HepG2 (cell line): ENCODE data around the gene KDM5B. TPM values are rescaled to one million over a fixed set of nuclear protein-coding genes. Genes with fewer than 3 reads are reported as not detected.

Source experiments
- ATAC-seq: fragments of 200-7000 bp; cut with Tn5 transposase; 3 replicates; pipeline ENCODE4 v1.9.1; 2020; ENCODE audit warnings: mild to moderate bottlenecking, moderate library complexity
- BruUV-seq: library from RNA; stranded (reverse); fragments of 400-500 nt; replicated peaks from 2 replicates; lab custom pipeline; 2021; lab: Mats Ljungman, UMichigan
- CTCF ChIA-PET: fragments of 300-600 bp; formaldehyde crosslinking; extraction: SDS; loops from one replicate; lab custom pipeline; 2021; ENCODE audit warnings: low total read pairs, inconsistent platforms, low intra/inter-chr PET ratio; lab: Yijun Ruan, JAX
- POLR2A ChIA-PET: fragments of 350-600 bp; sonication (Branson Sonifier 250); formaldehyde crosslinking; loops from one replicate; lab custom pipeline; 2020; ENCODE audit warnings: antibody characterized with exemption, inconsistent platforms; lab: Yijun Ruan, JAX
- DNase-seq: peaks from one replicate; pipeline ENCODE4 v3.0.0-alpha.2; 2015; ENCODE audit warnings: low spot score
- FAIRE-seq: peaks from 3 replicates; lab custom pipeline; 2011; peaks lifted over from hg19 to GRCh38; lab: Jason Lieb, UNC
- H2AFZ ChIP-seq: one replicate; pipeline ENCODE4 v1.6.1; 2011; ENCODE audit warnings: low read length, inconsistent platforms
- H3K27ac ChIP-seq: fragments of 300-600 bp; 3 replicates; pipeline ENCODE4 v1.8.0; 2011; ENCODE audit warnings: mixed run types, mild to moderate bottlenecking, mixed read lengths, low read length, inconsistent platforms; ENCODE audit not compliant: insufficient read depth; ENCODE audit errors: extremely low read length
- H3K27me3 ChIP-seq, 2 experiments: fragments of 200-600 bp in 1 of 2; 2 replicates in 1 of 2; 3 replicates in 1 of 2; pipeline versions ENCODE4 v1.6.0 to v1.8.0; 2011; ENCODE audit warnings: low read length in 2 of 2, mild to moderate bottlenecking in 2 of 2, moderate library complexity in 2 of 2, inconsistent platforms in 1 of 2; ENCODE audit not compliant: insufficient read depth in 2 of 2, control insufficient read depth in 1 of 2
- H3K36me3 ChIP-seq, 2 experiments: fragments of 200-600 bp in 1 of 2; replicated peaks in 1 of 2; 2 replicates in 1 of 2; 3 replicates in 1 of 2; pipeline versions ENCODE4 v1.5.1 to v1.8.0; 2011; ENCODE audit warnings: low read length in 2 of 2, inconsistent platforms in 1 of 2; ENCODE audit not compliant: insufficient read depth in 2 of 2, control insufficient read depth in 1 of 2
- H3K4me1 ChIP-seq: 2 replicates; pipeline ENCODE4 v1.5.1; 2012; ENCODE audit warnings: low read length, inconsistent platforms; ENCODE audit not compliant: insufficient read depth
- H3K4me2 ChIP-seq: 2 replicates; pipeline ENCODE4 v1.6.0; 2011; ENCODE audit warnings: low read depth, low read length, inconsistent platforms
- H3K4me3 ChIP-seq, 3 experiments: fragments of 200-600 bp in 1 of 3; sonication (generic), shearing (Covaris generic) in 1 of 3; replicated peaks in 1 of 3; 2 replicates each; pipeline ENCODE4 v1.5.1; 2011 to 2016; ENCODE audit warnings: low read length in 3 of 3, inconsistent platforms in 2 of 3, low read depth in 2 of 3, mild to moderate bottlenecking in 2 of 3, control low read depth in 1 of 3, mixed read lengths in 1 of 3; ENCODE audit not compliant: insufficient read depth in 1 of 3
- H3K79me2 ChIP-seq: one replicate; pipeline ENCODE4 v1.6.1; 2011; ENCODE audit warnings: low read length, inconsistent platforms; ENCODE audit not compliant: insufficient read depth
- H3K9ac ChIP-seq: 2 replicates; pipeline ENCODE4 v1.6.0; 2011; ENCODE audit warnings: mild to moderate bottlenecking, low read depth, low read length, inconsistent platforms; ENCODE audit not compliant: insufficient read depth
- H3K9me3 ChIP-seq: 2 replicates; pipeline ENCODE4 v1.5.1; 2012; ENCODE audit warnings: mild to moderate bottlenecking, low read length
- H4K20me1 ChIP-seq: 2 replicates; pipeline ENCODE4 v1.6.0; 2011; ENCODE audit warnings: inconsistent platforms, mild to moderate bottlenecking, low read length, moderate library complexity; ENCODE audit not compliant: insufficient read depth
- FOXP1 ChIP-seq, 2 experiments: fragments of 450-650 bp in 1 of 2; IDR thresholded peaks; 2 replicates each; pipeline ENCODE4 v1.6.1; 2017 to 2018; ENCODE audit warnings: antibody characterized with exemption in 1 of 2
- GPN1 ChIP-seq: sonication (generic); formaldehyde crosslinking; IDR thresholded peaks from 2 replicates; pipeline ENCODE4 v1.5.1; 2020; ENCODE audit warnings: missing genetic modification reagents, borderline replicate concordance
- HMGA1 ChIP-seq: sonication (generic); formaldehyde crosslinking; conservative IDR thresholded peaks from 2 replicates; pipeline ENCODE4 v1.4.0; 2020; ENCODE audit warnings: missing genetic modification reagents
- KLF6 ChIP-seq: IDR thresholded peaks from 2 replicates; pipeline ENCODE4 v1.8.0; 2016; ENCODE audit warnings: missing biosample characterization, missing genetic modification reagents
- RARA ChIP-seq: IDR thresholded peaks from 2 replicates; pipeline ENCODE4 v1.6.1; 2016; ENCODE audit warnings: missing genetic modification reagents, missing compliant biosample characterization
- SAP130 ChIP-seq: IDR thresholded peaks from 2 replicates; pipeline ENCODE4 v1.6.1; 2016; ENCODE audit warnings: low read depth
- ZNF3 ChIP-seq: IDR thresholded peaks from 2 replicates; pipeline ENCODE4 v1.7.0; 2017; ENCODE audit warnings: inconsistent platforms
- ZNF34 ChIP-seq: sonication (generic); formaldehyde crosslinking; IDR thresholded peaks from 2 replicates; pipeline ENCODE4 v1.4.0; 2020; ENCODE audit warnings: mild to moderate bottlenecking, missing genetic modification reagents, borderline replicate concordance
- WGBS: methylation state at CpG from one replicate; pipeline ENCODE4 v1.1.6; 2017; ENCODE audit warnings: low lambda C conversion rate; 5-methylcytosine and 5-hydroxymethylcytosine counted together
- in situ Hi-C: cut with HindIII; loops from 2 replicates; pipeline ENCODE4 v1.10.0; 2017; ENCODE audit warnings: low pct_unique_long_range_greater_than_20kb; ENCODE audit not compliant: extremely low pct_ligation_motif_present
- intact Hi-C: fragments of 100-400 bp; cut with micrococcal nuclease; formaldehyde crosslinking; loops from one replicate; pipeline ENCODE4 v1.10.0; 2022; ENCODE audit not compliant: unreplicated experiment
- polyA plus RNA-seq, 8 experiments: library from polyadenylated mRNA; depleted of rRNA in 3 of 8; stranded (reverse) in 7 of 8; unstranded in 1 of 8; fragments of >200 nt; fragmentation: Illumina TruSeq in 4 of 8; extraction: Trizol in 4 of 8; gene quantifications; 2 replicates each; pipeline versions ENCODE4 v1.2.1 to v1.2.3, GENCODE V29; 2011 to 2016; ENCODE audit warnings: low read depth in 4 of 8, missing spikeins in 1 of 8, mixed read lengths in 1 of 8; ENCODE audit not compliant: insufficient read depth in 1 of 8
- total RNA-seq, 5 experiments: library from RNA; depleted of rRNA; stranded (reverse); fragments of >200 nt; fragmentation: Illumina TruSeq; extraction: Trizol; gene quantifications; 2 replicates each; pipeline ENCODE4 v1.2.3, GENCODE V29; 2016; ENCODE audit warnings: low read depth in 1 of 5
- TF ChIP-seq, protein P1 (sequence below): sonication (generic); formaldehyde crosslinking; IDR thresholded peaks from 2 replicates; pipeline ENCODE4 v1.5.0; 2020; ENCODE audit warnings: mild to moderate bottlenecking, missing genetic modification reagents

Gene KDM5B
- total and polyA plus RNA-seq, 2 of the 13 experiments (the other 11 are each of a cell fraction or from before 2014, with no cell fraction given) = 34.2 to 35.4 TPM

DNA sequence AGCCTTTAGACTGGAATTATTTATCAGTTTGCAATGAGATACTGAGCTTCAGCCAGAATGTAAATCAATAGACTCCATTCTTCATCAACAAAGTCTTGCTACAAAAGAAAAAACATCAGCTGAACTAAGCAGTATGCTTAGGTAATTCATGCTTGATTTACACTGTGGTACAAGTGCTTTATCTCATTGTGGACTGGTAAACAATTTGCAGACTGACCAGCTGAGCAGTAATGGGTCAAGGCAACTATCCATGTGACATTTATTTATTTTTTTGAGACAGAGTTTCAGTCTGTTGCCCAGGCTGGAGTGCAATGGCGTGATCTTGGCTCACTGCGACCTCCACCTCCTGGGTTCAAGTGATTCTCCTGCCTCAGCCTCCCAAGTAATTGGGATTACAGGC lies 58.2 kb downstream of the KDM5B start:
- BruUV-seq = no TSS peak
- 100% methylated on average over 2 of the region's 2 CpGs for WGBS
- intact Hi-C loops (no loop called here), in situ Hi-C loops (no loop called here)
- Histone ChIP-seq H3K36me3 (peaks cover 17 to 67% of the 10 kb centered on the region in 2 experiments), H3K27me3 (no peaks in the 10 kb centered on the region; a peak in 1 of 5 replicates), H3K4me3 (no peak overlapping the region), H3K4me2 (no peak overlapping the region), H4K20me1 (no peaks in the 10 kb centered on the region), H3K9ac (no peak overlapping the region), H3K79me2 (no peaks in the 10 kb centered on the region), H3K27ac (no peak overlapping the region), H3K4me1 (no peaks in the 10 kb centered on the region), H3K9me3 (no peaks in the 10 kb centered on the region), H2AFZ (no peak overlapping the region)
- ChIA-PET POLR2A (no interaction called here), CTCF (no interaction called here)
- no peak for TF ChIP-seq FOXP1 (IDR thresholded peaks at IDR 0.05)
- 0 out of 2 replicates have a peak, but pooled peaks have one; percentile 18 for TF ChIP-seq FOXP1 (CRISPR knock-in tag; IDR thresholded peaks at IDR 0.05)
- TF ChIP-seq KLF6 (CRISPR knock-in tag) = no peak
- TF ChIP-seq HMGA1 (CRISPR knock-in tag) = no peak
- TF ChIP-seq, protein P1, sequence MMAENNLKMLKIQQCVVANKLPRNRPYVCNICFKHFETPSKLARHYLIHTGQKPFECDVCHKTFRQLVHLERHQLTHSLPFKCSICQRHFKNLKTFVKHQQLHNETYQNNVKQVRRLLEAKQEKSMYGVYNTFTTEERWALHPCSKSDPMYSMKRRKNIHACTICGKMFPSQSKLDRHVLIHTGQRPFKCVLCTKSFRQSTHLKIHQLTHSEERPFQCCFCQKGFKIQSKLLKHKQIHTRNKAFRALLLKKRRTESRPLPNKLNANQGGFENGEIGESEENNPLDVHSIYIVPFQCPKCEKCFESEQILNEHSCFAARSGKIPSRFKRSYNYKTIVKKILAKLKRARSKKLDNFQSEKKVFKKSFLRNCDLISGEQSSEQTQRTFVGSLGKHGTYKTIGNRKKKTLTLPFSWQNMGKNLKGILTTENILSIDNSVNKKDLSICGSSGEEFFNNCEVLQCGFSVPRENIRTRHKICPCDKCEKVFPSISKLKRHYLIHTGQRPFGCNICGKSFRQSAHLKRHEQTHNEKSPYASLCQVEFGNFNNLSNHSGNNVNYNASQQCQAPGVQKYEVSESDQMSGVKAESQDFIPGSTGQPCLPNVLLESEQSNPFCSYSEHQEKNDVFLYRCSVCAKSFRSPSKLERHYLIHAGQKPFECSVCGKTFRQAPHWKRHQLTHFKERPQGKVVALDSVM (CRISPR knock-in tag) = peak; percentile 64
- no peak for TF ChIP-seq ZNF34 (CRISPR knock-in tag)
- no peak for TF ChIP-seq ZNF3 (CRISPR knock-in tag)
- no peak for TF ChIP-seq GPN1 (CRISPR knock-in tag)
- TF ChIP-seq SAP130 = peak; percentile 32; the same call in 1 of the 2 replicates
- 0 out of 2 replicates have a peak, but pooled peaks have one; percentile 34 for TF ChIP-seq RARA
- DNase-seq (no peak), ATAC-seq (no peak; the same call in 2 of the 3 replicates), FAIRE-seq (no peak)
